Left cardiac atrium (tissue), 4 donors: ENCODE results near the gene TTC38. TPM values are rescaled to one million over a fixed set of nuclear protein-coding genes. Genes with fewer than 3 reads are reported as not detected.

Experiments used
- ATAC-seq, 2 donors: fragments of 200-7000 bp; cut with Tn5 transposase; one replicate each; pipeline ENCODE4 v1.9.1; 2020; ENCODE audit warnings: mild to moderate bottlenecking in 2 of 2, moderate library complexity in 2 of 2
- DNase-seq: peaks from one replicate; pipeline ENCODE4 v3.0.0-alpha.2; 2020
- intact Hi-C, 2 donors: fragments of 100-400 bp; cut with DNase I; formaldehyde crosslinking; loops; one replicate each; pipeline versions ENCODE4 v1.14.1 to v1.15.1; 2022 to 2023
- total RNA-seq, 2 donors: library from RNA; stranded (reverse); fragmentation: NEBNext Ultra II Directional; extraction: Animal tissue kit (Norgen Biotek cat#: 25700); gene quantifications; one replicate each; pipeline ENCODE4 v1.2.1, GENCODE V29; 2021
- donor health status: DM: no; HTN: yes; CAD: no.
- donor health status: DM: no; HTN: yes; CAD: no; lungs with severe emphysema.
- donor health status: DM: yes; HTN: yes; CAD: no.
- donor health status: Dilated cardiomyopathy.

Gene TTC38
- total RNA-seq, 2 donors from 2014 or later: 22.7 to 23.1 TPM

DNA sequence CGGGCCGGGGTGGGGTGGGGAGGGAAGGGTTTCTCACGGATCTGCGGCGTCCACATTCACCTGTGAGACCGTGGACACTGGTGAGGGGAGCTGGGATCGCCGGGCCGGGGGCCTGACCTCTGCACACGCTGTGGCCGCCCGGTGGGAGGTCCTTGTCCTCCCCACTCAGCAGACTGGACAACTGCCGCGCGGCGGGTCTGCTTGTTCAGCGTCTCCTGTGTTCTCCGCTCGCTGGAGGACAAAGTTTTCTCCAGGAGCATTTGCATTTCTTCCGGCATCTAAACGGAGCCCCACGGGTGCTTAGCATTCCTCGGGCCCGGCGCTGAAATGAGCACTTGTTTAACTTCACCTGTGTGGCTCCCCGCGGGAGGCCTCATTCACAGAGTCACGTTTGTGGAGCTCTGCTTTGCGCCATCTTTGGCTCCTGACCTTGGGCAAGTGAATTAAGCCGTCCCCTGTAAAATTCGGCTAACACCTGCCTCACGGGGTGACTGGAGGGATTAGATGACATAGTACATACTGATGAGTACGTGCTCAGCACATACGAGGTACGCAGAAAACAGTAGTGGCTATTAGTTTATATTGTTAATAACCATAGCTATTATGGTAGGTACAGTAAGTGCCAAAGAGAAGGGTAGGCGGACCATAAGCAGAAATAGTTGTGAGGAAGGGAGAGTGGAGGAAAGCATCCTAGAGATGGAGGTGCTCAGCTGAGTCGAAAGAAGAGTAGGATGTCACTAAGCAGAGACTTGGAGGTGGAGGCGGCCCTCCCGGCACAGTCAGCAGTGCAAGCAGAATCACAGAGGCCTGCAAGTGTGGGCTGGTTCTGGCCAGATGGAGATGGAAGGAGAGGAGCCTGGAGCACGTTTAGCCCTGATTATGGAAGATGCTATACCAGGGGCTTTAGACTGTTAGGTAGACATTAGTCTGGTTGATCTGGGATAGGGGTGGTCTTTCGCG is 68.6 kb downstream of the TTC38 start:
- ATAC-seq: peak; percentile 42 to 50
- intact Hi-C loops: no loop called here
- DNase-seq: no peak

DNA sequence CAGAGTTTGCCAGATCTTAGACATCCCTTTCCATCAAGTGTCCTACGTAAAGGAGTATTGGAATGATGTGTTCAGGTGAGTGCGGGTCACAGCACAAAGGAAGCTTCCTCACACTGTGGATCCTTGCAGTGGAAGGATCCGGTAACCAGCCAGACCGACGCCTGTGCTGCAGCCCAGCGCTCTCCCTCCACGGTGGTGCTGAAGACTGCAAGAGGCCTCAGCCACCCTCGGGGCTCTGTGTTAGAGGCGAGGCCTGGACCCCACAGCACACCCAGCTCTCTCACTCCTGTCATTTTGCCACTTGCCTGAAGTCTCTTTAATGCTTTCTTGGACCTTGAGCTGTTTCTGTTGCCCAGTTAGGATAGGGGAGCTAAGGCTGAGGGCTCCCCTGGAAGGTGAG is 70.1 kb downstream of the TTC38 start:
- DNase-seq (no peak), ATAC-seq (no peak)
- intact Hi-C loops: no loop called here

DNA sequence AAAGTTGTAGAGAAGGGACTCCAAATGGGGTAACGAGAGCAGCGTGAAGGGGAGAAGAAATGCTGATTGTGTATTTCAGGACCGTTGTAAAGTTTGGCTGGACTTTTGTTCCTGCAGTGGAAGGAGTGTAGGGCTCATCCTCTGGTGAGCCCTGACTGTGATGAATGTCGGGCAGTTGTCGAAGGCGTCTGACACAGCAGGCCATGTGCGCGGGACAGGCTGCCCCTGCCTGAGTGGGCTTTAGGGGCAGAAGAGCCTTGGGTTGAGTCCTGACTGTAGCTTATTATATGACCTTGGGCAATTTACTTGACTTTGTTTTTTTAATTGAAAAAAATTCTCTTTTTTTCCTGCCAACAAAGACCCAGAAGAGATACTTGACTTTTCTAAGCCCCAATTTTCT is 70.8 kb downstream of the TTC38 start:
- intact Hi-C loops: no loop called here
- DNase-seq (no peak), ATAC-seq (no peak)

DNA sequence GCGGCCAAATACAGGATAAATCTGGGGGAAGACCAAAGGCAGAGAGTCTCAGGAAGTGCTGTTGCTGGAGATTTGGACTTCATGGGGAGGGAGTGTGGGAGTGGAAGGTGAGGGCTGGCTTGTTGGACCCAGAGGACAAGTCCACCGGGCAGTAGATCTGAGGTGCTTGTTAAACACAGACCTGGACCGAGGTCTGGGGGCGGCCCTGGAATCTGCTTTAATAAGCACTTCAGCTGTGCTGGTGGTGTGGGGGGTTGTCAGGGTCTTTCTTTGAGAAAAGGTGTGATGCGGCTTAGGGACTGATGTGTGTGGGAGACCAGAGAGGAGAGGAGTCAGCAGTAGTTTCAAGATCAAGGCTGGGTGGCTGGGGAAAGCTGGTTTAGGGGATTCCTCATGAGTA is 72.1 kb downstream of the TTC38 start:
- DNase-seq (no peak), ATAC-seq (no peak)
- intact Hi-C loops: no loop called here

DNA sequence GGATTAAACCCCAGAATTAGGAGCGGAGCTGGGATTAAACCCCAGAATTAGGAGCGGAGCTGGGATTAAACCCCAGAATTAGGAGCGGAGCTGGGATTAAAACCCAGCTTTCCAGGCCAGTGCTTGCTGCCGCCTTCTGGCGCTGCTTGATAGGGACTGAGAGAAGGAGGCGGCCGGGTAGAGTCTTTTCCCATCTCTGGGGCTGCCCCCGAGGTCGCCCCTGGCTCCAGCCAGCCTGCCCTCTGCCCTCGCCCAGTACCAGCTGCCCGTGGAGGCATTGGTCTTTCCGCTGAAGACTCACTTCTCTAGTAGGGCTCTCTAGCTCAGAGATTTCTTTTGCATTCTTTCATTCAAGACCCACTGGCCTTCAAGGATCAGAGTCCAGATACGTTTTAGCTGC is 72.9 kb downstream of the TTC38 start:
- ATAC-seq: no peak
- intact Hi-C loops: no loop called here
- DNase-seq: no peak

Other genes starting within 250 kb of the TTC38 start
- gene PPARA, start 117.5 kb upstream of the TTC38 start, total RNA-seq: 10 to 100 TPM; 49.6 to 66.2 TPM
- 1 to 10 TPM; 8.1 to 8.2 TPM for gene CDPF1, start 17.7 kb upstream of the TTC38 start, total RNA-seq
- gene PKDREJ, start 4.7 kb upstream of the TTC38 start, total RNA-seq: under 1 TPM; 0.12 to 0.13 TPM
- gene GTSE1, start 28.9 kb downstream of the TTC38 start, total RNA-seq: under 1 TPM; 0.24 to 0.94 TPM
- gene TRMU, start 67.7 kb downstream of the TTC38 start, total RNA-seq: 10 to 100 TPM; 27.5 to 41.9 TPM